ENCODE results near the gene SIX4.

The SIX4 gene

GRCh38 chr14:60680511-60680910 is 43.6 kb downstream of the SIX4 start:
- Histone ChIP-seq H3K4me3 (ENCODE audit: low read length) (no peak overlapping the region), H3K9ac (ENCODE audit: low read length) (no peak overlapping the region), H3K27me3 (ENCODE audit: control insufficient read depth, insufficient read depth, low read length) (no peaks in the 10 kb centered on the region), H3K36me3 (ENCODE audit: control insufficient read depth, low read depth, low read length) (no peaks in the 10 kb centered on the region), H3K27ac (ENCODE audit: low read length) (no peak overlapping the region), H3K4me1 (ENCODE audit: control insufficient read depth, low read depth, low read length) (peaks cover 14% of the 10 kb centered on the region), H3K9me3 (ENCODE audit: control insufficient read depth, low read depth, low read length) (no peaks in the 10 kb centered on the region)

GRCh38 chr14:60679566-60680258 is 44.4 kb downstream of the SIX4 start:
- H3K9ac ChIP-seq (ENCODE audit: low read length): no peak overlapping the region
- H3K36me3 ChIP-seq (ENCODE audit: control insufficient read depth, low read depth, low read length): no peaks in the 10 kb centered on the region
- H3K27ac ChIP-seq (ENCODE audit: low read length): no peak overlapping the region
- no peak overlapping the region for H3K4me3 ChIP-seq (ENCODE audit: low read length)
- H3K4me1 ChIP-seq (ENCODE audit: control insufficient read depth, low read depth, low read length): peaks cover 14% of the 10 kb centered on the region
- no peaks in the 10 kb centered on the region for H3K9me3 ChIP-seq (ENCODE audit: control insufficient read depth, low read depth, low read length)
- no peaks in the 10 kb centered on the region for H3K27me3 ChIP-seq (ENCODE audit: control insufficient read depth, insufficient read depth, low read length)

GRCh38 chr14:60677701-60678100 is 46.5 kb downstream of the SIX4 start:
- H3K9me3 ChIP-seq (ENCODE audit: control insufficient read depth, low read depth, low read length): no peaks in the 10 kb centered on the region
- no peaks in the 10 kb centered on the region for H3K36me3 ChIP-seq (ENCODE audit: control insufficient read depth, low read depth, low read length)
- no peak overlapping the region for H3K27ac ChIP-seq (ENCODE audit: low read length)
- H3K4me1 ChIP-seq (ENCODE audit: control insufficient read depth, low read depth, low read length): peaks cover 14% of the 10 kb centered on the region
- H3K9ac ChIP-seq (ENCODE audit: low read length): no peak overlapping the region
- H3K4me3 ChIP-seq (ENCODE audit: low read length): no peak overlapping the region
- H3K27me3 ChIP-seq (ENCODE audit: control insufficient read depth, insufficient read depth, low read length): no peaks in the 10 kb centered on the region

GRCh38 chr14:60670989-60671388 is 53.2 kb downstream of the SIX4 start:
- H3K36me3 ChIP-seq (ENCODE audit: control insufficient read depth, low read depth, low read length): no peaks in the 10 kb centered on the region

GRCh38 chr14:60668431-60669112 is 55.6 kb downstream of the SIX4 start:
- no peak overlapping the region for H3K9ac ChIP-seq (ENCODE audit: low read length)
- H3K9me3 ChIP-seq (ENCODE audit: control insufficient read depth, low read depth, low read length): no peaks in the 10 kb centered on the region
- no peaks in the 10 kb centered on the region for H3K27me3 ChIP-seq (ENCODE audit: control insufficient read depth, insufficient read depth, low read length)
- no peak overlapping the region for H3K27ac ChIP-seq (ENCODE audit: low read length)
- no peaks in the 10 kb centered on the region for H3K36me3 ChIP-seq (ENCODE audit: control insufficient read depth, low read depth, low read length)
- no peaks in the 10 kb centered on the region for H3K4me1 ChIP-seq (ENCODE audit: control insufficient read depth, low read depth, low read length)
- no peak overlapping the region for H3K4me3 ChIP-seq (ENCODE audit: low read length)

More at GRCh38 chr14:60670989-60671388, 53.2 kb downstream of the SIX4 start:
- no peaks in the 10 kb centered on the region for H3K9me3 ChIP-seq (ENCODE audit: control insufficient read depth, low read depth, low read length)
- no peak overlapping the region for H3K4me3 ChIP-seq (ENCODE audit: low read length)
- H3K4me1 ChIP-seq (ENCODE audit: control insufficient read depth, low read depth, low read length): no peaks in the 10 kb centered on the region
- H3K27me3 ChIP-seq (ENCODE audit: control insufficient read depth, insufficient read depth, low read length): no peaks in the 10 kb centered on the region
- no peak overlapping the region for H3K9ac ChIP-seq (ENCODE audit: low read length)
- no peak overlapping the region for H3K27ac ChIP-seq (ENCODE audit: low read length)

- Histone ChIP-seq H3K9me3 (ENCODE audit: control insufficient read depth, low read depth, low read length) (no peaks in the 10 kb centered on the region), H3K9ac (ENCODE audit: low read length) (no peak overlapping the region), H3K4me3 (ENCODE audit: low read length) (no peak overlapping the region), H3K36me3 (ENCODE audit: control insufficient read depth, low read depth, low read length) (no peaks in the 10 kb centered on the region), H3K4me1 (ENCODE audit: control insufficient read depth, low read depth, low read length) (no peaks in the 10 kb centered on the region), H3K27ac (ENCODE audit: low read length) (no peak overlapping the region), H3K27me3 (ENCODE audit: control insufficient read depth, insufficient read depth, low read length) (peaks cover 4% of the 10 kb centered on the region)
Measured at GRCh38 chr14:60665177-60665550, 59.0 kb downstream of the SIX4 start.

- Histone ChIP-seq H3K4me3 (ENCODE audit: low read length) (no peak overlapping the region), H3K27ac (ENCODE audit: low read length) (no peak overlapping the region), H3K36me3 (ENCODE audit: control insufficient read depth, low read depth, low read length) (no peaks in the 10 kb centered on the region), H3K9me3 (ENCODE audit: control insufficient read depth, low read depth, low read length) (no peaks in the 10 kb centered on the region), H3K9ac (ENCODE audit: low read length) (no peak overlapping the region), H3K27me3 (ENCODE audit: control insufficient read depth, insufficient read depth, low read length) (peaks cover 24% of the 10 kb centered on the region), H3K4me1 (ENCODE audit: control insufficient read depth, low read depth, low read length) (peaks cover 8% of the 10 kb centered on the region)
Measured at GRCh38 chr14:60662982-60663381, 61.2 kb downstream of the SIX4 start.

- Histone ChIP-seq H3K9ac (ENCODE audit: low read length) (no peak overlapping the region), H3K4me1 (ENCODE audit: control insufficient read depth, low read depth, low read length) (peaks cover 10% of the 10 kb centered on the region), H3K27ac (ENCODE audit: low read length) (no peak overlapping the region), H3K36me3 (ENCODE audit: control insufficient read depth, low read depth, low read length) (no peaks in the 10 kb centered on the region), H3K4me3 (ENCODE audit: low read length) (no peak overlapping the region), H3K9me3 (ENCODE audit: control insufficient read depth, low read depth, low read length) (no peaks in the 10 kb centered on the region), H3K27me3 (ENCODE audit: control insufficient read depth, insufficient read depth, low read length) (peaks cover 37% of the 10 kb centered on the region)
Measured at GRCh38 chr14:60661721-60662120, 62.4 kb downstream of the SIX4 start.
